GM18507 (cell line): ENCODE results near the gene ORMDL3.
"Not testable (repeated sequence)": the region's sequence is repeated elsewhere in the genome, so short reads cannot be mapped to it uniquely, and the experiment has no call there.

Experiments
- DNase-seq: peaks from one replicate; pipeline ENCODE4 v3.0.0; 2011; ENCODE audit warnings: low read depth; ENCODE audit not compliant: insufficient read length; ENCODE audit errors: extremely low spot score
- FAIRE-seq: peaks from 2 replicates; lab custom pipeline; 2011; peaks lifted over from hg19 to GRCh38; lab: Jason Lieb, UNC

ORMDL3 gene

DNA sequence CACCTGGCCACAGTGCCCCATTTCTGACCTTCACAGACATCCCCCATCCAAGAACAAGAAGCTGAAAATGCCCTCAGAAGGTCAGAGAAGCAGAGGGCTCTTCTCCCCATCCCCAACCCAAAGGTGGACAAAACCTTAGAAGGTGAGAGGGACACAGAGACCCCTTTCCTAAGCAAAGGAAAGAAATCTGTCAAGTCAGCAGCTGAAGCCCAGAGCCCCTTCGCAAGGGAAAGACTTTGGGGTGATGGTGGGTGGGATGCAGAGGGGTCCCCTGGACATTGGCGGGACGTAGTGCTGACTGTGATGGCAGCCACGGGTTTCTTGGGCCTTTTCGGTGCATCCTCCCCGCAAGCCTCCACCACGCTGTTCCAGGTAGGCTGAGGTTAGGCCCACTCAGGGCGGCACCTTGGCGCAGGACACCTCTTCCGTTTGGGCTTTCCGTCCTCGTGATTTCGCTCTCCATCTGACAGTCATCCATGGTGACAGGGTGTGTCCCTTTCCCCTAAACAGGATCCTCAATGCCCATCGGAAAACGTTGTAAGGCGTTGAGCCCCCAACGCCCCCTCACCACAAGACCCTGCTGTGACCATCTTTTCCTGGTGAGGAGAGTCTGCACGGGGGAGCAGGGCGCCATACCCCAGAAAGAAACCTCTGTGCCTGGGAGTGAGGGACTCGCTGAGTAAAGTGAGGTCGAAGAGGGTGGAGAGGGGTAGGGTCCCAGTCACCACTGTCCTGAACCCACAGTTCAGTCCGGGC is 24.7 kb upstream of the ORMDL3 start:
- DNase-seq = no peak
- FAIRE-seq = no peak

DNA sequence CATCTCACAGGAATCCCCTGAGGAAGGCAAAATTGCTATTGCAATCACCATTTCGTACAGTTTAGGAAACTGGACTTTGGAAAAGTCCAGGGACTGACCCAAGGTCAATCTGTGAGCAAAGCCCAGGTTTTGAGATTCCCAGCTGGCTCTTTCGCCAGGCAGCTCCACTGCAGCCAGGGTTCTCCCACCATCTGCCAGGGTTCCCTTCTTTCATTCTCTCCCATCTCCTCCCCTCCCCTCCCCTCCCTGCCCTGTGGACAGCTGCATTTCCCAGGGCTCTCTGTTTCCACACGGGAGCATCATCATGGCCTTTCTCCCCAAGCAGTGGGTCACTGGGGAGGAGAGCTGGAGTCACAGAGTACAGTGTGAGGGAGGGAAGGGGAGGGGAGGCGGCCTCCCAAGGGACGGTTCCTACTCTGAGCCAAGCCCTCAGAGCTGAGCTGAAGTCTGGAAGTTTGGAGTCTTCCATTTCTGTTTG is 23.5 kb upstream of the ORMDL3 start:
- no peak for DNase-seq

DNA sequence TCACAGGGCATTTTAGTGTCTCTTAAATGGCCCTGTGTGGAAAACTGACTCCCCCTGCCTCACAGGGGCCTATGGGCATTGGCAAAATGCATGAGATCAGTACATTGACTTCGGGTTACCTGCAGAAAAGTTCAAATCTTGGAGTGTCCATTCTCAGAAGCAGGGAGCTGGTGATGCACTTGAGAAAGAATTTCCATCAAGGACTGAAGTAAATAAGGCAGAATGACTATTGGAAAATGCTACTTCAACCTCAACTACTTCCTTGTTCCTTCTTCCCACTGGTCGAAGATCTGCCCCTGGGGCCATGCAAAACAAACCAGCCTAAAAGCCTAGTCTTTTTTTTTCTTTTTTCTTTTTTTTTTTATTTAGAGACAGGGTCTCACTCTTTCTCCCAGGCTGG is 21.6 kb upstream of the ORMDL3 start:
- FAIRE-seq = no peak
- DNase-seq = no peak

More for the DNA sequence above, 23.5 kb upstream of the ORMDL3 start:
- no peak for FAIRE-seq

DNA sequence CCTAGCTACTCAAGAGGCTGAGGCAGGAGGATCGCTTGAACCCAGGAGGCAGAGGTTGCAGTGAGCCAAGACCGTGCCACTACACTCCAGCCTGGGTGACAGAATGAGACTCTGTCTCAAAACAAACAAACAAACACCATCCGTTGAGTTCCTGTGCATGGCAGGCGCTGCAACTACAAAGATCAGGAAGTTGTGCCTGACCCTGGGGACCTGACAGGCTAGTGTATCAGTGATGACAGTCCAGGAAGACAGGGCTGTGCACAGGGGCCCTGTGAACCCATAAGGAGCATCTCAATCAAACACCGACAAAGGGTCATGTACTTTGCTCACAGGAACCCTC is 21.1 kb upstream of the ORMDL3 start:
- not testable (repeated sequence) for FAIRE-seq, DNase-seq

DNA sequence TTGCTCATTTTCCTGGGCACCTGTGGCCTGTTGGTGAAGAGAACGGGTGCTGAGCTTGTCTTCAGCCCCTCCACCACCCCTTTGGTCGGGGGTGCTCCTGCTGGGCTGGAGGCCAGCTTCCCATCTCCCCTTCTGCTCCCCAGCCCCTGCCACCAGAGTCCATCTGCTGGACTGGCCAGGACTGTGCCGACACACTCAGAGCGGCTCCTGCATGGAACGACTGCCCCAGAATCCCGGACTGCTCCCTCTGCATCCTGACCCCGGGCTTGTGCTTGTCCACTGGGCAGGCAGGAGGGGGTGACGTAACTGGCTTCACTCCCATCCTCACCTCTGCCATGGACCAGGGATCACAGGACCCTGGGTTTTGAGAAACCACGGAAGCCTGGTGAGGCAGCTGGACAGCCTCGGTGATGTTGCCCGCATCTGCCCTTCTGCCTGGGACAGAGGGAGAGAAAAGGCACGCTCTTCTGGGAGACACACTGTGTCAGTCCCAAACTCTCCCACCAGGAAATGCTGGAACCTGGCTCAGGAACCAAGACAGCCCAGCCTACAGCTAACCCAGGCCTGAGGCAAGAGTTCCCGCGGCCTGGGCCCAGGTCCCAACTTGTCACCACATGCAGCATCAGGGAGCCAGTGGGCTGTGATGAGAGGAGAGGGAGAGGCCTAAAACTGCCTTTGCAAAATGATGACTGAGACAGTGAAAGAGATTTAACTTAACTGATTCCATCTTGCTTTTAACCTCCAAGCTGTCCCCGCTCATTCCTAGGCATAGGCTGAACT is 19.3 kb upstream of the ORMDL3 start:
- DNase-seq (no peak), FAIRE-seq (no peak)

DNA sequence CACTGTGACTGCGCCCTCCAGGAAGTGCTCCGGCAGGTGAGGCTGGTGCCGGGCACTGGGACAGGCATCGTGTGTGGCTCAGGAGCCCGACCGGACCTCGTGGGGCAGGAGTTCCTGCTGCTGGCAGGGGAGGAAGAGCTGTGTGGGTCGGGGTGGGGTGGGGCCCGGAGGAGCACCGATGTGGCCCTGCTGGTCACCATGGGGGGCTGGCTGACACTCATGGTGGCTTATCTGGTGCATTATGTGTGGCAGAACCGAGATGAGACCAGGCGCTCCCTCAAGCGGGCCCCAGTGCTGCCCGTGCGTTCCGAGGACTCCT is 17.0 kb upstream of the ORMDL3 start:
- no peak for DNase-seq
- FAIRE-seq = no peak

DNA sequence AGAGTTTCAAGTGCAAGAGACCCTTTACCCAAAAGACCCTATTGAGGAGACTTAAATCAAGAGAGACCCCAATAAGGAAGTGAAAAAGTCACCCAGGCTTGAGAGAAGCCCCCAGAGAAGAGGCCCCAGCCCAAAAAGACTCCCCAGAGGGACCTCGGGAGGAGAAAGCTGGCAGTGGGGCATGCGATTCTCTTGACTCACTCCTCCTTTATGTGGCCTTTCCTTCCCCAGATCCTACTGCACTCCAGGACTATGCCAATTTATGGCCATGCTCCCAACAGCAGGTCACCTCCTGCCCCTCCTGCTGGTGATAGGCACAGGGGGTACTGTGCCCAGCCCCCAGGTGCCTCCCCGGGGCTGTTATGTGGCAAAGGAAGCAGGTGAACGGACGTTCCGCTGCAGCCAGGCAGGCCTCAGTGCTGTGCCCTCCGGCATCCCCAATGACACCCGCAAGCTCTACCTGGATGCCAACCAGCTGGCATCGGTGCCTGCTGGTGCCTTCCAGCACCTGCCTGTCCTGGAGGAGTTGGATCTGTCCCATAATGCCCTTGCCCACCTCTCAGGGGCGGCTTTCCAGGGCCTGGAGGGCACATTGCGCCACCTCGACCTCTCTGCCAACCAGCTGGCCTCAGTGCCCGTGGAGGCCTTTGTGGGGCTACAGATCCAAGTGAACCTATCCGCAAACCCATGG is 16.4 kb upstream of the ORMDL3 start:
- DNase-seq = no peak
- FAIRE-seq = no peak

DNA sequence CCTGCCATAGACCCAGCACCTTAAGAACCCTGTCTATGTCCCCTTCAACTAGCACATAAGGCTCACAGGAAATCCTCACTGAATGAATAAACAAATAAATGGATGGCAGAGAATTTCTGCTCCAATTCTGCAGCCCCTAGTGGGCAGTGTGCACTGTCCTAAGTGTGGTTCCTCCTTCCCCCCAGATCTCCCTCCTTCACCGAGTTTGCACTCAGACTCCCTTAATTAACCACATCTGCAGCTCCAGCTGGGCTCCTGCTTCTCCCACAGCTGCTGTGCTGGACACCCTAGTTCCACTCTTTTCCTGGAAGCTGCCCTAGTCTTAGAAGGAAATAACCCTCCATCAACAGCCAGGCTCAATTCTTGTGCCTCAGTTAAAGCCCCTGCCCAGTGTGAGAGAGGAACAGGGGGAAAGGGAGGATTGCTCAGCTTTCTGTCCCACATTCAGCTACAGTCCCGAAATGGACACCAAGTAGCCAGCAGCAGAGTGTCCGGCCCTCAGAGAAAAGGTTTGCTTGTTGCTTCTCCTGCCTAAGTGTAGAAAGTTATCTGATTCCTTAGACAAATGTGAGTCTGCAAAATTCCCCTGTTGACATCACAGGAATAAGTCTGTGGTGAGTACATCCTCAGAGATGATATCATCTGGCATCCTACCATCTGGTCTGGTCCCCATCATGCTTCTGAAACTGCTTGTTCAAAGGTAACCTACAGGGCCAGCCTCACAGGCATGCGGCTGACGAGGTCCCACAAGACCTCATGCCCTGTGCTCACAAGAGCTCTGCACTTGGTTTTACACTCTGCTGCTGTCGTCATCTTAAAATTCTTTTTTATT is 12.4 kb upstream of the ORMDL3 start:
- peak; percentile 89 for FAIRE-seq
- DNase-seq = no peak

DNA sequence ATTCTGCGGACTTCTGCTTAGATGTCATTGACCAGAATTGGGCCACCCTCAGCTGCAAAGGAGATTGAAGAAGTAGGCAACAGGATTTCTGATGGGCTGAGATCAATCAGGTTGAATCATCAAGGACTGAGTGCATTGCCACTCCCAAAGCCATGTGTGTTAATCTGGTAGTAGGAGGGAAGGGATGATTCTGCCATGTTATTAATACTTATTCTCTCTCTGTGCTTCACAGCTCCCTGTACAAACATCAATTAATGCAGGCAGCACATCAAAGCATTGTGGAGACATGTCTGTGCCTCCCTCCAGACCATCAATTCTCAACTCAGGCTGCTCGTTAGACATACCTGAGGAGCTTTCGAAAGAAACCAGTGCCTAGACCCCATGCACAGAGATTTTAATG is 11.7 kb upstream of the ORMDL3 start:
- FAIRE-seq (no peak), DNase-seq (no peak)

DNA sequence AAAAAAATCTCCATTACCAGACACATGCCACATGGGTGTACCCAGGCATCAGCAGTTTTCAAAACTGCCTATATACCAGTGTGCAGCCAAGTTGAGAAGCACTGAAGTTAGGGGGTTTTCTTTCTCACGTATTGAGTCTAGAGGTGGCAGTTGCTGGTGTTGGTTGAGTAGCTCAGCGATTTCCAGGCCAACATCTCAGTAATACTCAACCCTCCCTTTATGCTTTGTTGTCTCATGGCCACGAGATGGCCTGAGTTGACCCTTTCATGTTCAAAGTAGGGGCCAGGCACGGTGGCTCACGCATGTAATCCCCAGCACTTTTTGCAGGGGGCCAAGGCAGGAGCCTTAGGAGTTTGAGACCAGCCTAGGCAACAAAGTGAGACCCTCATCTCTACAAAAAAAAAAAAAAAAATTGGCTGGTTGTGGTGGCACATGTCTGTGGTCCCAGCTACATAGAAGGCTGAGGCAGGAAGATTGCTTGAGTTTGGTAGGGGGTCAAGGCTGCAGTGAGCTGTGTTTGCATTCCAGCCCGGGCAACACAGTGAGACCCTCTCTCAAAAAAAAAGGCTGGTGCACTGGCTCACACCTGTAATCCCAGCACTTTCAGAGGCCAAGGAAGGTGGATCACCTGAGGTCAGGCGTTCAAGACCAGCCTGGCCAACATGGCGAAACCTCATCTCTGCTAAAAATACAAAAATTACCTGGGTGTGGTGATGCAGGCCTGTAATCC is 10.9 kb upstream of the ORMDL3 start:
- FAIRE-seq = peak; percentile 68
- no peak for DNase-seq

DNA sequence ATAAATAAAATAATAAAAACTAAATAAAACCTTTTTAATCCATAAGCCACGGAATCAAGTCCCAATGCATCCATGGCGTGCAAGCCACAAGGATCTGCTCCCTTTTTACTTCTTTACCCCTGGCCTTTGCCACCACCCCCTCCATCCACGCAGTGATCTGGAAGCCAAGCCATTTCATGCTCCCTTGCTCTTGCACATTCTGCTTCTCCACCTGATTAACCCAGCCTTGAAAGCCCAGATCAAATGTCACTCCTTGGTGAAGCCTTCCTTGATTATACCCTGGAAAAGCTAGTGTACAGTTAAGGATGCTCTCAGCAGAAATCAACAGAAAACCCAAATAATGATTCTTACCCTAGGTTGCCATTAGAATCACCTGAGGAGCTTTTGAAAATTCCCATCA is 10.0 kb upstream of the ORMDL3 start:
- no peak for FAIRE-seq
- no peak for DNase-seq

DNA sequence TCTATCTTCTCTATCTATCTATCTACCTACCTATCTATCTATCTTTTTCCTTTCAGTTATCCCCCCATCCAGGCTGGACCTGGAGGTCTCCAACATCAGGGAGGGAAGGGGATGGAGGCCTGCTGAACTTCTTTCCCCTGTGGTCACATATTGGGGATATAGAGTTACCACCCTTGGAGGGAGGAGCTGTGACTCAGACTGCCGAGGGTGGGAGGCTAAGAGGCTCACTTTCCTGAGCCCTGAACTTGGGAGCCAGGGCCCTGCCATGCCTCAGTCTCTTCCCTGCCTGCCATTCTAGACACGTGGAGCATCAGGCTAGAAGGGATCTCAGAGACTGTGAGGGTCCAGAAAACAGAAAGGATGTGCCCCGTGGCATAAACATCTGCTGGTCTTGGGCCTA is 8.5 kb upstream of the ORMDL3 start:
- DNase-seq (no peak), FAIRE-seq (no peak)

DNA sequence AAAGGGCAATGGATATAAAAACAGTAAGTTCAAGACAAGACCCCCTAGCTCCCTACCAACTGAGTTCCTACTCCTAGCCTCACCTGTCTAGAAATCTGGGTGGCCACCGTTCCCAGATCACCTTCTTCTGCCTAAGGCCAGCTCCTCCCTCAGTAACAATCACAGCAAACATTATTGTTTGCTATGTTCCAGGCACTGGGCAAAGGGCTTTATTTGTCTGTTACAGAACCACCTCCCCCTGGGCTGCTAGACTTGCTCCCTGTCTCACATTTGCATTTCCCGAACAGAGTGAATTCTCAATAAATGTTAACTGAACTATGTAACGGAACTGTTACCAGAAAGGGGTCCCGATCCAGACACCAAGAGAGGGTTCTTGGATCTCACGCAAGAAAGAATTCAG is 6.9 kb upstream of the ORMDL3 start:
- no peak for FAIRE-seq
- no peak for DNase-seq

DNA sequence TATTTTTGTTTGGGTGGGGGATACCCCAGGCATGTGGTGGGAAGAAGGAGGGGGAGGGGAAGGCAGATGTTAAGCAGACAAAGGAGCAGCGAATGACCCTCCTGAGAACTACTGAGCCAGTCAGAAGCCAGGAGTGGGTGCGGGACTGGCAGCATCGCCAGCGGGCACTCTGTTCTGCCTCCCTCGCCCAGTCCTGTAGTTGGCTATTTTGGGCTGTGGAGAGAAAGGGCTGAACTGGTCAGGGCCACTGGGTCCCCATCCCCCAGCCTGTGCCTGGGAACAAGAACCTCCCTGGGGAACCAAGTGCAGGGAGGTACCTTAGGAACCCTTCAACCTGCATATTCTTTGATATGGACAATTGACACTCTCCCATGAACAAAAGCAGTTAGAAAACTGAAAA is 6.5 kb upstream of the ORMDL3 start:
- DNase-seq (no peak), FAIRE-seq (no peak)

DNA sequence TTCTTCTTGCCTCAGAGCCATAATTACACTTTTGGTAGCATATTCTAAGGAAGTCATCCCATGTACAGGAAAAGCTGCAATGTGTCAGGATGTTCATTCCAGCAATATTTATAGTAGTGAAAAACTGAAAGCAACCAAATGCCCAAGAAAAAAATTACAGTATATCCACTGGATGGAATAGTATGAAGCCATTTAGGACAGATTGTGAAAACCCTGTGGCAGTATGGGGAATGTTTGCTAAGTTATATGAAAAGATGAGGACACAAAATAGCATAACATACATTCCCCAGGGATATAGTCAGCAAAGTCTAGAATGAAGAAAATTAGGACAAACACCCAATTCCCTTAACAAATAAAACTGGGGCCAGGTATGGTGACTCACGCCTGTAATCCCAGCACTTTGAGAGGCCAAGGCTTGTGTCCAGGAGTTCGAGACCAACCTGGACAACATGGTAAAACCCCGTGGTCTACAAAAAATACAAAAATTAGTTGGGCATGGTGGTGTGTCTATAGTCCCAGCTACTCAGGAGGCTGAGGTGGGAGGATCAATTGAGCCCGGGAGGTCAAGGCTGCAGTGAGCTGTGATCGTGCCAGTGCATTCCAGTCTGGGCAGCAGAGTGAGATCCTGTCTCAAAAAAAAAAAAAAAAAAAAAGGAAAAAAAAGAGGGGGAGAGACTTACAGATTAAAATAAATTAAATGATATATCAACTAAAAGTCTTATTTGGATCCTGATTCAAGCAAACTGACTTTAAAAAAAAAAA is 2.4 kb upstream of the ORMDL3 start:
- no peak for FAIRE-seq

DNA sequence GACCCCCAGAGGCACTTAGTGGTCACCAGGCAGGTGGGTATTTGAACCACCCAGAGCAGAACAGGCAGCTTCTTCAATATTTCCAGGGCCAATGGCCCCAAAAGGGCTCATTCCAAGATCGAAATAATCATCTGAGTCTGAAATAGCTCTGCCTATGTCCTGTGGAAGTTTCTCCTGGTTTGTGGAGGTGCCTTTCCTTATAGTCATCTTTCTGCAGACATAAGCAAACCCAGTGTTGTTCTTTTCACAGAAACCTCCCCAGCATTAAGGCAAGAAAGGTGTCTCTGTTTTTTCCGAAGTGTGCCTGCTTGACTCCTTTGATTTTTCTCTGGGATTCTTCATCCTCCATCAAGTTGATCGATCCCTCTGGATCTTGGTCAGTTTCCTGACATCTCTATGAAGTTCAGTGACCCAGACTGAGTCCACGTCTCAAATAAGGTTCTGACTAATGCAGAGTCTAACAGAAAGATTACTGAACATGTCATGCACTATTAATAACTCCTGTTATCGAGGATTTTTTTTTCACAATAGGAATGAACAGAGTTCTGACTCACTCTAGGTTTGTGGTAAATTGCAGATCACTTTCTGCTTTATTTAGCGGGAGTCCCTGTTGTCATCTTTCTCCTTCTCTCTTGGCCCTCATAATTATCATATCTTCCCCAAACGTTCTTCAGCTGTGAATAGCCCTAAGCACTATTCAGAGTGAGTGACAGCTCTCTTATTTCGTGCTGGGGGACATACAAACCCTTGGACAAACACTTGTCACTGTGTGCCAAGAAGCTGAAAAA is 1.7 kb upstream of the ORMDL3 start:
- DNase-seq (no peak), FAIRE-seq (peak; percentile 18)

More for the DNA sequence above, 2.4 kb upstream of the ORMDL3 start:
- DNase-seq = no peak

DNA sequence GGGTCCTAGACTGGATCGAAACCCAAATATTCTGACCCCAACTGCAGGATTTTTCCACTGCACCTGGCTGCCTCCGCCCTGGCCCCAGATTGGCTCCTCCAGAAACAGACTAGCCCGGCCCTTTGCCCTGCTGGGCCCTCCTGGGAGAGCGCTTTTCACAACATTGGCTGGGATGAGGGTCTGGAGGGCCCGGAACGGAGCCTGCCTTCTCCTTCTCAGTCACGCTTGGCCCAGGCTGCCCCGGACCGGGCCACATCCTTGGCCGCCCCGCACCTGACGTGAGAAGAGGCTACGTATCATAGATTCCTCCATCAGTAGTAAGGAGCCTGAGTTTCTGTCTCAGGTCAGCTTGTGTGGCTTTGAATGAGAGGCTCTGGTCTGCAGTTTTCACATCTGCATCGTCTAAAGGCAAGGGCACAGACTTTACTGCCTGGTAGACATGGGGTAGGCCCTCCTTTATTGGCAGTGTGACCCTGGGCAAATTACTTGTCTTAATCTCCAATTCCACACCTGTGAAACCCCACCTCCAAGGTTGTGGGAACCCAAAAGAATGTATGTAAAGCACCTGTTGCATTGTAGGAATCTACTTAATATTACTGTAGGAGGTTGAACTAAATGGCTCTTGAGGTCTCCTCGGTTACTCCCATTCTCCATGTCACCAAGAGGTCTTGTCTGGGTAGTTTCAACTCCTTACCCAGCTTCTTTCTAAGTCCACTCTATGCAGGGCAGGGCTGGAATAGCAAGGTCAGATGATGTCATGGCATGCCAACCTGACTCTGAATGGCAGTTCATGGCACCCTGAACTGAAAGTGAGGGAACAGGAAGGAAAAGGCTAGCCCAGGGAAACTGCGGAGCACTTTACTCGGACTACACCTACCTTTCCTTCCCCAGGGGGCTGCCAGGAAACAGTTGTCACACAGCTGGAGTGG is 792 bp upstream of the ORMDL3 start:
- peak; percentile 47 for FAIRE-seq
- no peak for DNase-seq
